A549 (cell line): ENCODE data around the gene GPAT2. TPM values are rescaled to one million over a fixed set of nuclear protein-coding genes. Genes with fewer than 3 reads are reported as not detected.
A peak's percentile ranks its signal among the peaks of the same experiment; 100 is the strongest.
"Not testable (repeated sequence)": the region's sequence is repeated elsewhere in the genome, so short reads cannot be mapped to it uniquely, and the experiment has no call there.

Experiments used
- ATAC-seq, 2 experiments: fragments of 200-7000 bp in 1 of 2; fragments of >200 bp in 1 of 2; cut with Nextera tagmentation in 1 of 2; cut with Tn5 transposase in 1 of 2; 3 replicates each; pipeline versions ENCODE4 v1.8.0 to v1.9.1; 2018 to 2020; ENCODE audit warnings: mild to moderate bottlenecking in 1 of 2, moderate library complexity in 1 of 2
- CTCF ChIA-PET: fragments of 300-600 bp; sonication (Branson Sonifier 250); formaldehyde crosslinking; extraction: SDS; loops from one replicate; lab custom pipeline; 2021; ENCODE audit warnings: antibody characterized with exemption, inconsistent platforms; lab: Yijun Ruan, JAX
- POLR2A ChIA-PET: fragments of 350-600 bp; formaldehyde crosslinking; extraction: SDS; loops from one replicate; lab custom pipeline; 2021; ENCODE audit warnings: antibody characterized with exemption, inconsistent platforms; lab: Yijun Ruan, JAX
- DNase-seq, 2 experiments: peaks; one replicate each; pipeline versions ENCODE4 v3.0.0 to v3.0.0-alpha.2; 2011 to 2016; ENCODE audit warnings: low read depth in 1 of 2, low spot score in 1 of 2
- FAIRE-seq: peaks from 2 replicates; lab custom pipeline; 2011; peaks lifted over from hg19 to GRCh38; lab: Jason Lieb, UNC
- H3K27ac ChIP-seq, 2 experiments: fragments of >200 bp; sonication (Bioruptor Twin); formaldehyde crosslinking; 3 replicates each; pipeline ENCODE4 v1.5.1; 2016 to 2017
- H3K4me1 ChIP-seq: fragments of >200 bp; sonication (Bioruptor Twin); formaldehyde crosslinking; 3 replicates; pipeline ENCODE4 v1.6.1; 2016
- H3K4me2 ChIP-seq: fragments of >200 bp; sonication (Bioruptor Twin); formaldehyde crosslinking; 3 replicates; pipeline ENCODE4 v1.6.1; 2016
- H3K4me3 ChIP-seq: fragments of >200 bp; sonication (Bioruptor Twin); formaldehyde crosslinking; 3 replicates; pipeline ENCODE4 v1.5.1; 2016
- H3K9me3 ChIP-seq: fragments of >200 bp; sonication (Bioruptor Twin); formaldehyde crosslinking; 3 replicates; pipeline ENCODE4 v1.6.1; 2016
- KDM5A ChIP-seq: fragments of 200-600 bp; sonication (generic); IDR thresholded peaks from 2 replicates; pipeline ENCODE4 v1.6.1; 2016; ENCODE audit warnings: antibody characterized with exemption, mild to moderate bottlenecking
- PHF8 ChIP-seq: fragments of 200-600 bp; sonication (generic); IDR thresholded peaks from 2 replicates; pipeline ENCODE4 v1.6.1; 2016; ENCODE audit warnings: low read depth, mild to moderate bottlenecking, antibody characterized with exemption, moderate library complexity, borderline replicate concordance
- RAD21 ChIP-seq, 2 experiments: fragments of >200 bp in 1 of 2; sonication (Bioruptor Twin) in 1 of 2; formaldehyde crosslinking in 1 of 2; IDR thresholded peaks in 1 of 2; conservative IDR thresholded peaks in 1 of 2; 2 replicates in 1 of 2; 3 replicates in 1 of 2; pipeline ENCODE4 v1.6.1; 2012 to 2018; ENCODE audit warnings: inconsistent platforms in 1 of 2
- SMC3 ChIP-seq: fragments of >200 bp; sonication (Bioruptor Twin); formaldehyde crosslinking; IDR thresholded peaks from 3 replicates; pipeline ENCODE4 v1.6.1; 2018; ENCODE audit warnings: inconsistent platforms
- WGBS: methylation state at CpG from one replicate; pipeline ENCODE4 v1.1.6; 2017; ENCODE audit errors: missing lambda C conversion rate; 5-methylcytosine and 5-hydroxymethylcytosine counted together
- polyA plus RNA-seq, 4 experiments: library from polyadenylated mRNA; depleted of rRNA in 3 of 4; stranded (reverse); fragments of >200 nt; fragmentation: RNase III in 1 of 4; extraction: RNeasy Plus Mini Kit Qiagen cat#74134 plus additional on column Dnase treatment in 1 of 4; gene quantifications; 2 replicates in 3 of 4; 3 replicates in 1 of 4; pipeline ENCODE4 v1.2.3, GENCODE V29; 2011 to 2017
- small RNA-seq, 6 experiments: library from RNA; depleted of rRNA; stranded (forward); fragments of <200 nt; gene quantifications; one replicate each; pipeline ENCODE3, GENCODE V24; 2012
- TF ChIP-seq, protein P1 (sequence below): IDR thresholded peaks from 2 replicates; pipeline ENCODE4 v1.6.1; 2012; ENCODE audit warnings: low read depth, borderline replicate concordance

GPAT2 gene
- polyA plus RNA-seq, 2 of the 4 experiments (the other 2 are of a cell fraction), result not detected

- CTCF ChIA-PET, result interaction anchor here (1.8 kb wide), 1 partner anchor 13 kb away, joined by 6 read pairs; no protein-coding TSS in a partner anchor
- FAIRE-seq, ATAC-seq, H3K4me2 ChIP-seq, H3K4me3 ChIP-seq, H3K4me1 ChIP-seq, POLR2A ChIA-PET, H3K9me3 ChIP-seq, DNase-seq, H3K27ac ChIP-seq: not testable (repeated sequence)
- WGBS, result 36% methylated on average over 5 of the region's 5 CpGs
Observed at GRCh38 chr2:96006248-96006647, 28.5 kb downstream of the GPAT2 start.

- 0 out of 2 replicates have a peak, but pooled peaks have one; percentile 15 for TF ChIP-seq KDM5A
- peak; percentile 81 to 84 for TF ChIP-seq RAD21 (conservative IDR thresholded peaks at IDR 0.05 in 1 of 2, IDR thresholded peaks at IDR 0.05 in 1 of 2)
- peak; percentile 66 for TF ChIP-seq SMC3
- H3K4me1 ChIP-seq, FAIRE-seq, H3K9me3 ChIP-seq: not testable (repeated sequence)
- POLR2A ChIA-PET, result interaction anchor here (0.6 to 0.8 kb wide), 2 partner anchors 182 to 215 kb away, joined by 3 read pairs; no protein-coding TSS in a partner anchor
- ATAC-seq, result peak; percentile 67 to 81
- peak overlapping the region; percentile 87 for H3K4me2 ChIP-seq
- H3K27ac ChIP-seq, result peak overlapping the region; percentile 91 to 95
- peak in 1 of 2 experiments; percentile 64 for DNase-seq
- WGBS, result 13% methylated on average over 10 of the region's 34 CpGs
- CTCF ChIA-PET, result interaction anchor here (0.5 to 3.5 kb wide), 35 partner anchors 9 to 808 kb away, joined by 3 to 24 read pairs (median 4); partner anchors contain the start of genes ADRA2B and ASTL
- H3K4me3 ChIP-seq, result peak overlapping the region; percentile 61
Observed at GRCh38 chr2:95992520-95993272, 42.0 kb downstream of the GPAT2 start.

DNA sequence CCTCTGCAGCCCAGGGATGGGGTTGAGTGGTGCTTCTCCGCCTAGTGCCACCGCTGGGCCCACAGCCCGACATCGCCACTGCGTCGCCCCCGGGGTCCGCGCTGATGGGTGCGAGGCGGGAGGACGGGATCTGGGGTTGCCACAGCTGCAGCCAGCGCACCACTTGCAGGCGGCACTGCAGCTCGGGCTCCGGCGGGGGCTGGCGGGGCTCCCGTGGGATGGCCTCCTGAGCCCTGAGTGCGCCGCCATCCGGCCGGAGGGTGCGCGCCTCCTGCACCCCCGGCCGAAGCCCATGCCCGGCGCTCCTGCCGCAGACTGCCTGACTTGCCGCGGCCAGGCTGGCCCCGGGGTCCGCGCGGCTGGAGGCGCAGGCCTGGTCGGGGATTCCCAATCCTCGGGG lies 42.6 kb downstream of the GPAT2 start:
- Histone ChIP-seq H3K4me3 (peak overlapping the region; percentile 61), H3K27ac (peak overlapping the region; percentile 91 to 95), H3K4me2 (peak overlapping the region; percentile 87)
- H3K9me3 ChIP-seq, H3K4me1 ChIP-seq, FAIRE-seq, DNase-seq: not testable (repeated sequence)
- TF ChIP-seq PHF8, result 0 out of 2 replicates have a peak, but pooled peaks have one; percentile 11
- TF ChIP-seq, protein P1, sequence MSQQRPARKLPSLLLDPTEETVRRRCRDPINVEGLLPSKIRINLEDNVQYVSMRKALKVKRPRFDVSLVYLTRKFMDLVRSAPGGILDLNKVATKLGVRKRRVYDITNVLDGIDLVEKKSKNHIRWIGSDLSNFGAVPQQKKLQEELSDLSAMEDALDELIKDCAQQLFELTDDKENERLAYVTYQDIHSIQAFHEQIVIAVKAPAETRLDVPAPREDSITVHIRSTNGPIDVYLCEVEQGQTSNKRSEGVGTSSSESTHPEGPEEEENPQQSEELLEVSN, result 0 out of 2 replicates have a peak, but pooled peaks have one; percentile 21
- no CpG with 5 or more reads among the region's 39 CpGs for WGBS
- CTCF ChIA-PET, result interaction anchor here (0.5 to 3.5 kb wide), 30 partner anchors 9 to 809 kb away, joined by 3 to 24 read pairs (median 4); partner anchors contain the start of genes ADRA2B and ASTL
- ATAC-seq, result peak; percentile 87 to 88
- POLR2A ChIA-PET, result interaction anchor here (0.6 kb wide), 1 partner anchor 216 kb away, joined by 3 read pairs; no protein-coding TSS in a partner anchor

GRCh38 chr2:95991351-95992094 lies 43.2 kb downstream of the GPAT2 start, which contains the start of gene ANKRD36C:
ANKRD36C (minus strand) TSS chr2:95991824; CDS start chr2:95991708, 116 bp downstream.
- peak within 1 kb of the TSS; percentile 91 to 95 for H3K27ac ChIP-seq
- WGBS, result 4% methylated on average over 14 of the region's 56 CpGs
- peak within 1 kb of the TSS; percentile 87 for H3K4me2 ChIP-seq
- H3K9me3 ChIP-seq, POLR2A ChIA-PET, H3K4me1 ChIP-seq, FAIRE-seq: not testable (repeated sequence)
- TF ChIP-seq, protein P1, result peak; percentile 34; the same call in 1 of the 2 replicates
- TF ChIP-seq PHF8, result peak; percentile 32; the same call in 1 of the 2 replicates
- CTCF ChIA-PET, result interaction anchor here (0.9 to 3.2 kb wide), 9 partner anchors 10 to 270 kb away, joined by 3 to 24 read pairs (median 6); partner anchors contain the start of genes ADRA2B and ASTL
- ATAC-seq, result peak; percentile 95 to 97
- peak in 1 of 2 experiments; percentile 36 for DNase-seq
- H3K4me3 ChIP-seq, result peak within 1 kb of the TSS; percentile 61

- POLR2A ChIA-PET, ATAC-seq, H3K4me1 ChIP-seq, FAIRE-seq, H3K9me3 ChIP-seq, DNase-seq: not testable (repeated sequence)
- CTCF ChIA-PET, result interaction anchor here (1.0 to 3.2 kb wide), 2 partner anchors 127 to 183 kb away, joined by 3 to 24 read pairs; partner anchors contain the start of gene ADRA2B
- H3K4me3 ChIP-seq, result peak overlapping the region; percentile 41
- whole genome bisulfite sequencing, result 1% methylated on average over 2 of the region's 6 CpGs
- peak overlapping the region; percentile 40 to 74; a peak in 2 of 6 replicates for H3K27ac ChIP-seq
- H3K4me2 ChIP-seq, result peak overlapping the region; percentile 82
Observed at GRCh38 chr2:95990884-95991283, 43.8 kb downstream of the GPAT2 start.

Small RNA genes lying within 50 kb of the gene (small RNA-seq; reads per million reads assigned to genes)
- gene RN7SL210P, result 0 reads per million in 6 experiments

Other genes starting within 250 kb of the GPAT2 start
- gene ANKRD36C, start 43.1 kb downstream of the GPAT2 start, polyA plus RNA-seq (2011; rRNA removed), result 9.9 and 11.5 TPM in 2 replicates
- 2.2 to 3.1 TPM (median 2.5 TPM) in 3 replicates for gene ANKRD36C, start 43.1 kb downstream of the GPAT2 start, polyA plus RNA-seq (2017; fragmentation: RNase III; extraction: RNeasy Plus Mini Kit Qiagen cat#74134 plus additional on column Dnase treatment)
- gene ADRA2B, start 81.7 kb upstream of the GPAT2 start, polyA plus RNA-seq (2011; rRNA removed), result 0.03 TPM in 2 replicates
- 0.04 to 0.07 TPM (median 0.05 TPM) in 3 replicates for gene ADRA2B, start 81.7 kb upstream of the GPAT2 start, polyA plus RNA-seq (2017; fragmentation: RNase III; extraction: RNeasy Plus Mini Kit Qiagen cat#74134 plus additional on column Dnase treatment)
- not detected in 2 replicates for gene ASTL, start 103.6 kb upstream of the GPAT2 start, polyA plus RNA-seq (2011; rRNA removed)
- gene ASTL, start 103.6 kb upstream of the GPAT2 start, polyA plus RNA-seq (2017; fragmentation: RNase III; extraction: RNeasy Plus Mini Kit Qiagen cat#74134 plus additional on column Dnase treatment), result not detected in 3 replicates
- 0.27 and 0.45 TPM in 2 replicates for gene DUSP2, start 110.5 kb upstream of the GPAT2 start, polyA plus RNA-seq (2011; rRNA removed)
- 0.22 to 0.26 TPM (median 0.22 TPM) in 3 replicates for gene DUSP2, start 110.5 kb upstream of the GPAT2 start, polyA plus RNA-seq (2017; fragmentation: RNase III; extraction: RNeasy Plus Mini Kit Qiagen cat#74134 plus additional on column Dnase treatment)
- gene STARD7, start 173.9 kb upstream of the GPAT2 start, polyA plus RNA-seq (2011; rRNA removed), result 119 and 136 TPM in 2 replicates
- 97.1 to 101 TPM (median 99.7 TPM) in 3 replicates for gene STARD7, start 173.9 kb upstream of the GPAT2 start, polyA plus RNA-seq (2017; fragmentation: RNase III; extraction: RNeasy Plus Mini Kit Qiagen cat#74134 plus additional on column Dnase treatment)
- gene TMEM127, start 231.1 kb upstream of the GPAT2 start, polyA plus RNA-seq (2011; rRNA removed), result 38.7 and 45.3 TPM in 2 replicates
- 28.8 to 31.9 TPM (median 31.4 TPM) in 3 replicates for gene TMEM127, start 231.1 kb upstream of the GPAT2 start, polyA plus RNA-seq (2017; fragmentation: RNase III; extraction: RNeasy Plus Mini Kit Qiagen cat#74134 plus additional on column Dnase treatment)
- 99.7 and 123 TPM in 2 replicates for gene CIAO1, start 231.3 kb upstream of the GPAT2 start, polyA plus RNA-seq (2011; rRNA removed)
- gene CIAO1, start 231.3 kb upstream of the GPAT2 start, polyA plus RNA-seq (2017; fragmentation: RNase III; extraction: RNeasy Plus Mini Kit Qiagen cat#74134 plus additional on column Dnase treatment), result 83.2 to 88.4 TPM (median 87.6 TPM) in 3 replicates